ENCODE data around the gene PRELID1.

- TF ChIP-seq CTCF (IDR thresholded peaks at IDR 0.05; ENCODE audit: insufficient read depth, low read length, poor library complexity, severe bottlenecking) (no peak), EZH2phosphoT487 (conservative IDR thresholded peaks at IDR 0.05; ENCODE audit: low read length) (no peak)
These were observed 24.2 kb downstream of the PRELID1 start for GRCh38 chr5:177327539-177328522.
